Lung (tissue), 12 donors: ENCODE data around the gene MAST2. TPM values are rescaled to one million over a fixed set of nuclear protein-coding genes. Genes with fewer than 3 reads are reported as not detected.

ENCODE experiments used
- ATAC-seq: fragments of 200-7000 bp; cut with Tn5 transposase; one replicate; pipeline ENCODE4 v1.9.1; 2020; ENCODE audit warnings: moderate number of reproducible peaks; ENCODE audit not compliant: insufficient read depth, low FRiP score
- DNase-seq, 3 donors: peaks; one replicate each; pipeline ENCODE4 v3.0.0-alpha.2; 2013 to 2017
- H3K27ac ChIP-seq, 2 donors: one replicate each; pipeline ENCODE4 v1.5.1; 2013; ENCODE audit warnings: mild to moderate bottlenecking in 2 of 2, moderate library complexity in 2 of 2, control low read depth in 1 of 2, inconsistent platforms in 1 of 2, low read depth in 1 of 2, low read length in 1 of 2
- H3K27me3 ChIP-seq, 3 donors: one replicate each; pipeline ENCODE4 v1.5.1; 2013; ENCODE audit warnings: low read length in 2 of 3; ENCODE audit not compliant: control insufficient read depth in 3 of 3, insufficient read depth in 3 of 3
- H3K36me3 ChIP-seq, 4 donors: one replicate each; pipeline ENCODE4 v1.5.1; 2013; ENCODE audit warnings: low read length in 4 of 4, mild to moderate bottlenecking in 1 of 4, moderate library complexity in 1 of 4; ENCODE audit not compliant: control insufficient read depth in 4 of 4, insufficient read depth in 4 of 4
- H3K4me1 ChIP-seq, 5 donors: one replicate each; pipeline ENCODE4 v1.5.1; 2013; ENCODE audit warnings: low read length in 5 of 5, mild to moderate bottlenecking in 2 of 5, moderate library complexity in 1 of 5; ENCODE audit not compliant: control insufficient read depth in 5 of 5, insufficient read depth in 5 of 5
- H3K4me3 ChIP-seq: one replicate; pipeline ENCODE4 v1.5.1; 2013; ENCODE audit warnings: mild to moderate bottlenecking, control low read depth, moderate library complexity
- H3K9ac ChIP-seq, 2 donors: one replicate each; pipeline ENCODE4 v1.5.1; 2013; ENCODE audit warnings: low read length in 2 of 2, control low read depth in 1 of 2; ENCODE audit not compliant: insufficient read depth in 1 of 2
- H3K9me3 ChIP-seq, 4 donors: one replicate each; pipeline ENCODE4 v1.5.1; 2013; ENCODE audit warnings: low read length in 3 of 4, mild to moderate bottlenecking in 1 of 4, moderate library complexity in 1 of 4; ENCODE audit not compliant: control insufficient read depth in 4 of 4, insufficient read depth in 3 of 4
- WGBS, 2 donors: extraction: QIAGEN DNeasy Blood & Tissue Kit; methylation state at CpG; one replicate each; pipeline ENCODE4 v1.1.7; 2013; 5-methylcytosine and 5-hydroxymethylcytosine counted together
- polyA plus RNA-seq, 2 donors: library from polyadenylated mRNA; stranded (reverse); fragments of 200-250 nt; gene quantifications; one replicate each; pipeline ENCODE4 v1.2.1, GENCODE V29; 2013
- total RNA-seq, 2 donors: library from RNA; depleted of rRNA in 1 of 2; stranded (reverse); fragments of >200 nt in 1 of 2; gene quantifications; one replicate each; pipeline ENCODE4 v1.2.1, GENCODE V29; 2014 to 2021
- TF ChIP-seq, protein P1 (sequence below): IDR thresholded peaks from 2 replicates; pipeline ENCODE4 v1.5.1; 2012; ENCODE audit warnings: mild to moderate bottlenecking; ENCODE audit errors: control extremely low read depth, extremely low read depth
- donor health status: control.
- donor health status: control.
- donor health status: Bipolar disorder and iron deficiency.
- donor health status: healthy.
- donor health status: DM: yes; HTN: yes; CAD: no.

The MAST2 gene
- total and polyA plus RNA-seq, 4 donors, result 10.5 to 28.6 (median 19.1) TPM

DNA sequence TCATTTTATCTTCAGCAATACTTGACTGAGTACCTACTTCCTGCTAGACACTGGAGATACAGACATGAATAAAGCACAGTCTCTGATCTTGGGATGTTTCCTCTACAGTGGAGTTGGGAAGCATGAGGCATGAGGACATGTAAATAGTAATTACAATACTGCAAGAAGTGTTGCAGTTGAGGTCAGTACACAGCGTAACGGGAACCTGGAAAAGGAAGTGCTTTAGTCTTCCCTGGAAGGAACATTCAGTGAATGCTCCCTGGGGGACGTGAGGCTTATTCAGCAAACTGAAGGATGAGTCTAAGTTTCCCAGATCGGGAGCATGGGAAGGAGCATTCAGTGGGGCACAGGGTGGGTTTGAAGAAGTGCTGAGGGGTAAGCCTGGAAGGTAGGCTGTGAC, 216.6 kb downstream of the MAST2 start:
- Histone ChIP-seq H3K36me3 (peaks cover 0 to 20% (median 15%) of the 10 kb centered on the region in 4 donors), H3K27me3 (no peaks in the 10 kb centered on the region), H3K4me1 (peaks cover 0 to 9% (median 0%) of the 10 kb centered on the region in 5 donors), H3K9me3 (no peaks in the 10 kb centered on the region), H3K27ac (no peak overlapping the region), H3K9ac (no peak overlapping the region), H3K4me3 (no peak overlapping the region)
- TF ChIP-seq, protein P1, sequence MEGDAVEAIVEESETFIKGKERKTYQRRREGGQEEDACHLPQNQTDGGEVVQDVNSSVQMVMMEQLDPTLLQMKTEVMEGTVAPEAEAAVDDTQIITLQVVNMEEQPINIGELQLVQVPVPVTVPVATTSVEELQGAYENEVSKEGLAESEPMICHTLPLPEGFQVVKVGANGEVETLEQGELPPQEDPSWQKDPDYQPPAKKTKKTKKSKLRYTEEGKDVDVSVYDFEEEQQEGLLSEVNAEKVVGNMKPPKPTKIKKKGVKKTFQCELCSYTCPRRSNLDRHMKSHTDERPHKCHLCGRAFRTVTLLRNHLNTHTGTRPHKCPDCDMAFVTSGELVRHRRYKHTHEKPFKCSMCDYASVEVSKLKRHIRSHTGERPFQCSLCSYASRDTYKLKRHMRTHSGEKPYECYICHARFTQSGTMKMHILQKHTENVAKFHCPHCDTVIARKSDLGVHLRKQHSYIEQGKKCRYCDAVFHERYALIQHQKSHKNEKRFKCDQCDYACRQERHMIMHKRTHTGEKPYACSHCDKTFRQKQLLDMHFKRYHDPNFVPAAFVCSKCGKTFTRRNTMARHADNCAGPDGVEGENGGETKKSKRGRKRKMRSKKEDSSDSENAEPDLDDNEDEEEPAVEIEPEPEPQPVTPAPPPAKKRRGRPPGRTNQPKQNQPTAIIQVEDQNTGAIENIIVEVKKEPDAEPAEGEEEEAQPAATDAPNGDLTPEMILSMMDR, result no peak
- no peak for ATAC-seq
- 35 to 61% methylated on average over 4 of the region's 4 CpGs for WGBS, 2 donors
- DNase-seq, result no peak

DNA sequence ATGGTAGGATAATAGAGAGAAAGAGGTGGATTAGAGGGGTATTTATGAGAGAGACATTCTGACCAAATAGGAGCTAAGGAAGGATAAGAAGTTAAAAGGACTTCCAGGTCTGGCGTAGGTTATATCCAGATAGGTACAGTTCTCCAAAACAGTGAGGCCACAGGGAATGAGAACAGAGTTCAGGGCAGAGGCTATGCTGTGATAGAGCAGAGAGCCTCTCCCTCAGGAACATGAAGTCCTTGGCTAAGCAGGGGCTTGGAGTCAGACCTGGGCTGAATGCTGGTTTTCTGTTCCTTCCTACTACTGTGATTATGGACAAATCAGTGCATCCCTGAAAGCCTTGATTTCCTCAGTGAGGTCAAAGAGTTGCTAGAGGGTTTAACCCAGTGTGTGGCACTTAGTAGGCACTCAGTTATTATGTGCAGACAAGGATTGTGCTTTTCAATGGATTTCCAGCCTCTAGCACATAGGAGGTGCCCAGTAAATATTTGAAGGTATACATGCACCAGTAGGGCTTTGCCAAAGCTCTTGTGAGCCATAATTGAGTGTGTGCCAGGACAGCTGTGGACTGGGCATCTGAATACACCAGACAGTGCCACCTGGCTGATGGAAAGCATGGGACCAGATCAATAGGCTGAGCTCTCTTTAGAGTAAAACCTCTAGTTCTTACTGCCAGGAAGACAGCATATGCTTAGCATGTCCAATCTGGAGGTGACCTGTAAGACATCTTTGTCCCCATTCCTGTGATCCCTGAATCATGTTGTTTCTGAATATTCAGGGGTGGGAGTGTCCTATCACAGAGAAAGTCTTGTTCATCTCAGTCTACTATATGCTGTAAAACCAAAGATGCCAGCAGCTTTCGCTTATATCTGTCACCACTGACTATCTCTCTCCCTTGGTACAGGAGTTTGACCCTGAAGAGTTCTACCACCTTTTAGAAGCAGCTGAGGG, 217.9 kb downstream of the MAST2 start:
- Histone ChIP-seq H3K27ac (no peak overlapping the region), H3K4me3 (no peak overlapping the region), H3K9ac (no peak overlapping the region), H3K27me3 (no peaks in the 10 kb centered on the region), H3K36me3 (peaks cover 0 to 20% (median 17%) of the 10 kb centered on the region in 4 donors), H3K9me3 (no peaks in the 10 kb centered on the region), H3K4me1 (peaks cover 0 to 16% (median 6%) of the 10 kb centered on the region in 5 donors)
- DNase-seq (no peak), ATAC-seq (no peak)
- 96 to 98% methylated on average over 2 of the region's 2 CpGs for WGBS, 2 donors
- TF ChIP-seq, protein P1, result no peak

DNA sequence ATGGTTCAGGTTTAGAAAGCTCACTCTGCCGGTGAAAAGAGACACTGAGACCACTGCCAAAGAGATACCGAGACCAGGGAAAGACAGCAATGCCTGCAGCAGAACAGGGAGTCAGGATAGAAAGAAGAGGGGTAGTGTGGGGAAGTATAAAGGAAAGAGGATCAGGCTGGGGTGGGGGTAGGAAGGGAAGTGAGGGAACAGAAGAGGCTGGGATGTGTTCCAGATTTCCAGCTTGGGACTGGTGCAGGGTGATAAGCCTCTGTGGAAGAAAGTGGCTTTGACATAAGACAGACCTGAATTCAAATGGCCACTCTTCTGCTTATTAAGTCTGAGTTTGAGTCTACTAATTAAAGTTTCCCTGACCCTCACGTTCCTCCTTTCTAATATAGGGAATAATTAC, 223.1 kb downstream of the MAST2 start:
- Histone ChIP-seq H3K9ac (no peak overlapping the region), H3K4me3 (no peak overlapping the region), H3K4me1 (peaks cover 2 to 19% (median 7%) of the 10 kb centered on the region in 5 donors), H3K27ac (peak overlapping the region in 1 of 2 donors; percentile 70), H3K9me3 (no peaks in the 10 kb centered on the region), H3K36me3 (peaks cover 12 to 39% (median 26%) of the 10 kb centered on the region in 4 donors), H3K27me3 (no peaks in the 10 kb centered on the region)
- 76 to 89% methylated on average over 3 of the region's 3 CpGs for WGBS, 2 donors
- DNase-seq (peak; percentile 63 to 95 (median 87)), ATAC-seq (no peak)
- TF ChIP-seq, protein P1, result no peak
